ENCODE data around the gene SLC26A2.

- TF ChIP-seq CTCF (conservative IDR thresholded peaks at IDR 0.05; ENCODE audit: low read length) (no peak), EZH2phosphoT487 (IDR thresholded peaks at IDR 0.05; ENCODE audit: borderline replicate concordance, low read depth, low read length) (no peak)
Observed at GRCh38 chr5:149936700-149937091, 23.9 kb upstream of the SLC26A2 start.
